Stimulated activated CD4-positive, alpha-beta T cell treated with anti-CD3 and anti-CD28 coated beads, Interleukin-1b, Interleukin-23, amount 100 ng/mL, for 4 hours (primary cell): Measurements from ENCODE around the gene PPP1R37.
A peak's percentile ranks its signal among the peaks of the same experiment; 100 is the strongest.

ENCODE experiments used
- DNase-seq, 2 donors: peaks; one replicate each; pipeline ENCODE4 v3.0.0-alpha.2; 2020; ENCODE audit warnings: low read depth in 2 of 2

PPP1R37 gene

DNA sequence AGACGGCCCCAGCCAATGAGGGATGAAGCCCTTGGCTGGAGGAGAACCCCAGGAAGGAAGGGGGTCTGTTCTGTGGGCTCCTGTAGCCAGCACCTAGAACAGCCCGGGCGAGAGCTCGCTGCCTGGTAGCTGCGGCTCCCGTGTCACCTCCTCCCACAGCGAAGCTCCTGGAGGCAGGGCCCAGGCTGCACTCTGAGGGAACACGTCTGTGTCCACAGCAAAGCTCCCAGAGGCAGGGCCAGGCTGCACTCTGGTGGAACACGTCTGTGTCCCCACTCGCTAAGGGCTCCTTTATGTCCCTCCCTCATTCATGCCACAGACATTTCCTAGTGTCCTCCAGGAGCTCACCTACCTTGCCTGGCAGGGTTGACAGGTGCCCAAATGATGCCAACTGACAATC, 76.6 kb downstream of the PPP1R37 start:
- DNase-seq: no peak

DNA sequence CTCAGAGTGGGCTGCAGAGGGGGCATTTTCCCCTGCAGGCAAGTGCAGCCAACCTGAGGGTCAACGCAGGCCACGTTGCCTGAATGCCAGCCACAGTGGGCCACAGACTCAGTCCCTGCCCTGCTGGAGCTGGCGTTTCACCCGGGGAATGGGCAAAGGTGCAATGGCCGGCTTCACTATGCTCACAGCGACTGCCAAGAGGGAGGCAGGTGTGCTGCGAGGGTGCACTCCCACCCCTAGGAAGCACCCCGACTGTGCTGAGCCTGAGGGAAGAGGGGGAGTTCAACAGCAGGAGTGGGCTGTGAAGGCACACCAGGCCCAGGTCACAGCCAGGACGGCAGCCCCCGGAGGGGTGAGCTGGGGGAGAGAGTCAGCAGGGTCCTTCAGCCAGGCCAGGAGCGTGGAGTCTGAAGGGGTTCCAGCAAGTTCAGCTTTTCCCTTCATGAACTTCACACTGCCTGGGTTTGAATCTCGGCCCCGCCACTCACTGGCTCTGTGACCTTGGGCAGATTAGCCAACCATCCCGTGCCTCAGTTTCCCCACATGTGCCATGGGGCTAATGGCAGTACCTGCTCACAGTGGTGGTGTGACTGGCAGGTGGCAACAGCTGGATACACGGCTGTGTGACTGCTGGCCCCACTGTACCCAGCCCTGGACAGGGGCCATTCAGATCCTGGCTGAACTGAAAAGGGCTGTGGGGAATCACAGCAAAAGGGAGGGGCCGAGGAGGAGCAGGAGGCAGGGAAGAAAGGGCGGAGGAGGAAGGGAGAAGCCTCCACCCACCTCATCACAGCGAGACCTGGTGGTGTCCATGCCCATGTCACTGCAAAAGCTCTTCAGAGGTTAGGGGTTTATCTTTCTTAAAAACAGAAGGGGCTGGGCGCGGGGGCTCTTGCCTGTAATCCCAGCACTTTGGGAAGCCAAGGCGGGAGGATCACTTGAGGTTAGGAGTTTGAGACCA, 77.4 kb downstream of the PPP1R37 start:
- DNase-seq: no peak

DNA sequence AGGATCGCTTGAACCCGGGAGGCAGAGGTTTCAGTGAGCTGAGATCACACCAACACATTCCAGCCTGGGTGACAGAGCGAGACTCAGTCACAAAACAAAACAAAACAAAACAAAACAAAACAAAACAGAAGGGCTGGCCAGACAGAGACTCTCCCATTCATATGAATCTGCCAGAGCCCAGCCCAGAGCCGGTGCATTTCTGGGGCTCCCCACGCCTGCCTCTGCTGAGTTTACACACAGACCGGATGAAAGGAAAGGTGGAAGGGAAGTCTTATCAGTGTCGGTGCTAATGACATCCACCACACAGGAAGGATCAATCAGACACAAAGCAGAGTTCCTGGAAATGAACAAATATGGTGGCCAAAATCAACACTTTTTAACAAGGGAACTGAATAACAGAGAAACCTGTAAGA, 78.2 kb downstream of the PPP1R37 start:
- DNase-seq: peak in 1 of 2 donors; percentile 12

DNA sequence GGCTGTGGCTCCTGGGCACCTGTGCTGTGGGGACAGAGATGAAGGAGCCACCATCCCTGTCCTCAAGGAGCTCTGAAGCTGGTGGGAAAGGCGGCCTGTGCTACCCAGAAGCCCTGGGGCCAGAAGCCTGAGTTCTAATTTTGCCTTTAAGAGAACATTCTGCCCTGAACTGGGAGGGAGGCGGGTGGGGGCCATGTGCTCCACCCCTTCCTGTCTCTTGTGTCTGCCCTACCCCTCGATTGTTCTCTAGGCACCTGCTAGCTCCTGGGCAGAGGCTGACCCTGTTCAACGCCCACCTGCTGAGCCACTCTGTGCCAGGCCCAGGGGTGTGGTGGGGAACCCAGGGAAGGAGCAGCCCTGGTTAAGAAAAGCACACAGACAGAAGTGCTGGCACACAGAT, 79.2 kb downstream of the PPP1R37 start:
- DNase-seq: no peak

DNA sequence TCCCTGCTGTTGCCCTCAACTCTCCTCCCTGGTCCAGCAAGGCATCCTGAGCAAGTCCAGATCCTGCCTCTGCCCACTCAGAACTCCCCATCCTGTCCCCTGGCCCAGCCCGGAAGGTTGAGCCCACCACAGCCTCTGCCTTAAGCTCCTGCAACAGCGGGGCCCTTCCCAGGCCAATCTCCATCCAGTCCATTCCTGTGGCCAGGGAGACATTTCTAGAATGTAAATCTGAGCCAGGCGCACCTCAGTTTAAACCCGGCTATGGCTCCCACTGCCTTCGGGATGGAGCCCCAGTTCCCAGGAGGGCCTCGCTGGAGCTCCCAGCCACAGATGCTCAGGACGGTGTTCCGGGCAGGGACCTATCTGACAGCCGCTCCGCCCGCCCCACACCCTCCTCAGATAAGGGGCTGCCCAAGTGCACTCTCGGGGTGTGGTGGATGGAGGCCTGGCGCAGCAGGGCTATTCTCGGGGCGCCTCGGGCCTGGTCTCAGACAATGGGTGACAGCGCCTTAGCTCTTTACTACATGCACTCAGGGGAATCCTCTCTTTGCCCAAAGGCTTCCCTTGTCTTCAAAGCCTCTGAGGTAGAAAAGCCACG, 79.7 kb downstream of the PPP1R37 start:
- DNase-seq: no peak

DNA sequence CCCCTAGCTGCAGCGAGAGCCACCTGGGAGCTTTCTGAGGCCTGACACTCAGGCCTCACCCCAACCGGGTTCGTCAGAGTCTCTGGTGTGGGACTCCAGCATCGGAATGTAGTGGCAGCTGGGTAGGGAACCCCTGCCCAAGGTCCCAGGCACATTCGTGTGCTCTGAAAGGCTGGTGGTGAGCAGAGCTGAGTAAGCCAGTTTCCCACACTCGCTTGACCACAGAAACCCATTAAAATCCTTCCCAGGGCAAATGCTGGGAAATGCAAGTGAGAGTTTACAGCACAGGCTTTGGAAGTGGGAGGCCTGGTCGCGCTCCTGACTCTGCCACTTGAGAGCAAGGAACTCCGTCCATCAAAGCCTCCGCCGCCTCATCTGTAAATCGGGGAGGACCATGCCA, 80.8 kb downstream of the PPP1R37 start:
- no peak for DNase-seq

DNA sequence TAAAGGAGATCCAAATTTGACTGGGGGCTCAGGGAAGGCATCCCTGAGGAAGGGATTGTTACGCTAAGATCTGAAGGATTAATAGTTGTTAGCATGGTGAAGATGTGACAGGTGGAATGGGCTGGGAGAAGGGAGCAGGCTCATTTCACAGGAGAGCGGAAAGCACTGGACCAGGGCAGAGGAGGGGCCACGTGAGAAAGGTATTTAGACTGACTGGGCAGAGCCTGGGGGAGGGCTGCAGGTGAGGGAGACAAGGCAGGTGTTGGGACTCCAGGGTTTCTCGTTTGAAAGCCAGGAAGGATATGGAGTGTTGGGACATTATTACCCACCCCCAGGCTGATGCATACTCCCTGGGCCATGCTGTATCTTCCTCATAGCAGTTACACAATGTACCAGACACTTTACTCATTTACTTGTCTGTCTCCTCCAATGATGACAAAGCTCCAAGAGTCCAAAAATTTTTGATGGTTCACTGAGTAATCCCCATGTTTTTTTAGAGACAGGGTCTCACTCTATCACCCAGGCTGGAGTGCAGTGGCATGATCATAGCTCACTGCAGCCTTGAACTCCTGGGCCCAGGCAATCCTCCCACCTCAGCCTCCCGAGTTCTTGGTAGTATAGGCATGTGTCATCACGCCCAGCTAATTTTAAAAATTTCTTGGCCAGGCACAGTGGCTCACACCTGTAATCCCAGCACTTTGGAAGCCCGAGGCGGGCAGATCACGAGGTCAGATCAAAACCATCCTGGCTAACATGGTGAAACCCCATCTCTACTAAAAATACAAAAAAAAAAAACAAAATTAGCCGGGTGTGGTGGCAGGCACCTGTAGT, 82.8 kb downstream of the PPP1R37 start:
- no peak for DNase-seq

DNA sequence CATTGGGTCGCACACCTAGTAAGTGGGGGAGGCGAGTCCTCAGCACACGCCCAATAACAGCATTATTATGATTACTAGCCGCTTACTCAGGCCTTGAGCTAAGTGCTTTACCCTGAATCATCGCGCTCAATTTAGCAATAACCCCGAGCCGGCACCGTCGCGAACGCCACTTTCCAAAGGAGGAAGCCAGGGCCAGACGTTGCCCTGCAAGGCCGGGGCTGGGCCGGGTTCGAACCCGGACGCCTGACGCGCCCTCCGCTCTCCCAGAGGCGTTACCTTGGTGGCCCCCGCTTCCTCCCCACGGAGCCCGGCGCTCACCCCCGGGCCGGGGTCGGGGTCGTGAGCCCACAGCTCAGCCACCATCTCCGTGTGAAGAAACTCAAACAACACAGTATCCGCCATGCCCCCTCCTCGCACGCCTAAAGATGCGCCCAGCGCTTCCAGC, 84.9 kb downstream of the PPP1R37 start, which contains the start of gene TRAPPC6A:
Gene TRAPPC6A (minus strand): TSS at position 421 of the 445 bp plus-strand sequence. CDS start 19 bp downstream, at position 402.
- DNase-seq: no peak

DNA sequence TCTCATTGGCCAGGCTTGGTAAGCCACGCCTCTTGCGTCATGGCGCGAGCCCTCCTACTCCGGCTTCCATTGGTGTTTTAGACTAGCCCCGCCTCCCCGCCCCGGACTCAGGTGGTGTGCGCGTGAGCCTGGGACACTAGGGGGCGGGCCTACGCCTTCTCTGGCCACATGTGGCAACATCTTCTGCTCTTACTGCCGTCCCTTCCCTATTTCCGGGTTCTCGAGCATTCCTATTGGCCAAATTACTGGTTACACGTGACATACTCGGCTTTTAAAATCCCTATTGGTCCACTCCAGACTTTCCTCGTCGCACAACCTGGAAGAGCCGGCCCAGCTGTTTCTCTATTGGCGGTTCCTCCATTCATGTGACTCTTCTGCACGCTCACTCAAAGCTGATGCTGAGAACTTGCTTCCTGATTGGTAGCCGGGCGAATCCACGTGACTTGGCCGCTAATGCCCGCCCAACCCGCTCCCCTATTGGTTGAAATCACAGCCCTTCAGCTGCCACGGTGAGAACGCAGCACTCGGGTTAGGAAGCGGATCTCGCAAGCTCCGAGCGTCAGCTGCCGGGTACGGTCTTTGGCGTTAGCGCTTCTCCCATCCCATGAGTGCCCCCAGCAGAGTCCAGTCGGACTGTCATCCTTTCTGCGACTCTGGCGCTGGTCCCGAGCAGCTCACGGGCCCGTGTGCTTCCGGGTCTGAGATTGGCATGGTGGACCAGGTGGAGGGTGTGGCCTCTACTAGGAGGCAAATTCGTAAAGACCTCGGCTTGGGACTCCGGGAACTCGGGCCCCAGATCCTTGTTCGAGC, 85.5 kb downstream of the PPP1R37 start, which contains the start of gene BLOC1S3:
Gene BLOC1S3 (plus strand): TSS at position 523 of the 810 bp plus-strand sequence. CDS start 513 bp downstream, outside the sequence.
- peak; percentile 99 to 100 for DNase-seq

DNA sequence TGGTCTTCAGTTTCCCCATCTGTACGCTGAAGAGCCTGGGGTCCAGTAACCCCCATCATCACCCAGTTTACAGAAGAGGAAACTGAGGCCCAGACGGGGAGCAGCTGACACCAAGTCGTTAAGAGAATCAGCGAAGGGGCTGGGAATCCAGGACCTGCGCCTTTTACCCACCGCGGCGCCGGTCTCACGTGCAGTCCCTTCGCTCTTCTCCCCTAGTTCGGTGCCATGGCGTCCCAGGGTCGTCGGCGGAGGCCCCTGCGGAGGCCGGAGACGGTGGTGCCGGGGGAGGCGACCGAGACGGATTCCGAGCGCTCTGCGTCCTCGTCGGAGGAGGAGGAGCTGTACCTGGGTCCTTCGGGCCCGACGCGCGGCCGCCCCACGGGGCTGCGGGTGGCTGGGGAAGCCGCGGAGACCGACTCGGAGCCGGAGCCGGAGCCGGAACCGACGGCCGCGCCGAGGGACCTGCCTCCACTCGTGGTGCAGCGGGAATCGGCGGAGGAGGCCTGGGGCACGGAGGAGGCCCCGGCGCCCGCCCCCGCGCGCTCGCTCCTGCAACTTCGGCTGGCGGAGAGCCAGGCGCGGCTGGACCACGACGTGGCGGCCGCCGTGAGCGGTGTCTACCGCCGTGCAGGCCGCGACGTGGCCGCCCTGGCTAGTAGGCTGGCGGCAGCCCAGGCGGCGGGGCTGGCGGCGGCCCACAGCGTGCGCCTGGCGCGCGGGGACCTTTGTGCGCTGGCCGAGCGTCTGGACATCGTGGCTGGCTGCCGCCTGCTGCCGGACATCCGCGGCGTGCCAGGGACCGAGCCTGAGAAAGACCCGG, 86.3 kb downstream of the PPP1R37 start:
- DNase-seq: peak; percentile 11 to 35

DNA sequence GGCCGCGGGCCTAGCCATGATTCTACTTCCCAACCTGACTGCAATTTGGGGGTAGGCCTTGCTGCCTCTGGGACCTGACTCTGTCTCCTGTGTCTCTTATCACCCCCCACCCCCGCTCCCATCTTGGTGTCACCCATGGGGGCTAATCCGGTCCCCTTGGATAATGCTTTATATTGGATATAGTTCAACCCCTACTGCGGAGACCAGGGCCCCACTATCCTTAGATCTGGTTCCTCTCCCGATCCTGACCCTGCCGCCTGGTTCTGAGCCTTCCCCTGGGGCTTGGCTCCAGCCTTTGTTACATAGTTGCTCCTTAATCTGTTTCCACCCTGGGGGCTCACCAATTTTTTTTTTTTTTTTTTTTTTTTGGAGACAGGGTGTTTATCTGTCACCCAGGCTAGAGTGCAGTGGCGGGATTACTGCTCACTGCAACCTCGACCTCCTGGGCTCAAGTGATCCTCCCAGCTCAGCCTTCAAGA, 87.0 kb downstream of the PPP1R37 start:
- DNase-seq: no peak

DNA sequence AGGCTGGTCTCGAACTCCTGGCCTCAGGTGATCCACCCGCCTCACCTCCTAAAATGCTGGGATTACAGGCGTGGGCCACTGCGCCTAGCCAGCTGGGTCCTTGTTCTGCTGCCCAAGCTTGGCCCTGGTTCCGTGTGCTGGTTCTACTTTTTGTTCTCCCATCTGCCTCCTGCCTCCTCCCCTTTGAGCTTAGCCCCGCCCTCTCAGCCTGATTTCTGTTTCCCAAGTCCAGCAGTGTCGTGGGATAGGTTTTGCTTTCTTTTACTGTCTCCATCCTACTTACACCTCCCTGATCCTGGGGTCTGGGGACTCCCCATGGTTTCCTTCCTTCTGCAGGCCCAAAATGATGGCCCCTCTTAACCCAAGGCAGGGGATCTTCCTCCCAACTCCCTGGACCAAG, 88.0 kb downstream of the PPP1R37 start:
- DNase-seq: no peak

DNA sequence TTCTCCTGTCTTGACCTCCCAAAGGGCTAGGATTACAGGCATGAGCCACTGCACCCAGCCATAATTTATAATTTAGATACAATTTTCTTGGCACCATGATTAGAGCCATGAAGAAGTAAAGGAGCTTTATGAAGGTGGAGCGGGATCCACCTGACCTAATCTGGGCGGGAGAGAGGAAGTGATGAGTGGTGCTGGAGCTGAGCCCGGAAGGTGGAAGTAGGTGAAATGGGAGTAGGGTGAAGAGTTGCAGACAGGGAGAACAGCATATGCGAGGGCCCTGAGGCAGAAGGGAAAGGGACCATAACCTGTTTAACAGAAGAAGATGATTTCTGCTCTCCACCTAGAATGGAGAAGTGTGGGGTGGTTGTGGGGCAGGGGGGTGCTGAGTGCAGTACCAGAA, 89.8 kb downstream of the PPP1R37 start:
- no peak for DNase-seq

DNA sequence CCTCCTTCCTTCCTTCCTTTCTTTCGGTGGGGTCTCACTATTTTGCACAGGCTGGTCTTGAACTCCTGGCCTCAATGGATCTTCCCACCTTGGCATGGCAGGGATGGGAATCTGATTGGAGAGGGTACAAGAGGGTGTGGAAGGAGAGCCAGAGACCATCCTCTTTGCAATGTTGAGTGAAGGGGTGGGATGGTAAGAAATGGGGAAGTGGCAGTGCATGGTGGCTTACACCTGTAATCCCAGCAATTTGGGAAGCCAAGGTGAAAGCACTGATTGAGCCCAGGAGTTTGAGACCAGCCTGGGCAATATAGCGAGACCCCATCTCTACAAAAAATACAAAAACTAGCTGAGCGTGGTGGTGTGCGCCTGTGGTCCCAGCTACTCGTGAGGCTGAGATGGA, 91.1 kb downstream of the PPP1R37 start:
- no peak for DNase-seq

DNA sequence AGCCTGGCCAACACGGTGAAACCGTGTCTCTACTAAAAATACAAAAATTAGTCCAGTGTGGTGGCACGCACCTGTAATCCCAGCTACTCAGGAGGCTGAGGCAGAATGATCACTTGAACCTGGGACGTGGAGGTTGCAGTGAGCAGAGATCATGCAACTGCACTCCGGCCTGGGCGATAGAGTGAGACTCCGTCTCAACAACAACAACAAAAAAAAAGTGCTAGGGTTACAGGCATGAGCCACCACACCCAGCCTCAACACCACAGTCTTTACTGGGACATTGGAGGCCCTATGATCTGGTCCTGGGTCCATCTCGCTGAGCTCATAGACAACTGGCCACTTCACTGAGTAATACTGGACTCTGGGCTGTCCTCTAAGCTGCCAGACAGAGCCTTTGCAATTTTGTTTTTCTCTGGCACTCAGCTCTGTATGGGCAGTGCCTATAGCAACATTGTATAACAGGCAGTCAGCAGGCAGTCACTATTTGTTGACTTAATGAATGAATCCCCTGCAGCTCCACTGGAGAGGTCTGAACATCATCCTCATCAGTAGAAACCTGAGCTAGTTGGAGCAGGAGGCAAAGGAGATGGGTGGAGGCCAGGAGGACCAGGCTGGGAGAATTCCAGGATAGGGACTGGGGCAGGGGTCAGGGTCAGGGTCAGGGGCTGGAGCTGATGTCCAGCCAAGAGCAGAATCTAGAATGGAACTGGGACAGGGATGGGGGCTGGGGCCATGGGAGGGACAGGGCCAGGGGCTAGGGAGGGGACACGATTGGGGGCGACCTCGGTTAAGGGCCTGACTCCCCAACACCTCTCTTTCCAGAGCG, 93.7 kb downstream of the PPP1R37 start:
- no peak for DNase-seq

DNA sequence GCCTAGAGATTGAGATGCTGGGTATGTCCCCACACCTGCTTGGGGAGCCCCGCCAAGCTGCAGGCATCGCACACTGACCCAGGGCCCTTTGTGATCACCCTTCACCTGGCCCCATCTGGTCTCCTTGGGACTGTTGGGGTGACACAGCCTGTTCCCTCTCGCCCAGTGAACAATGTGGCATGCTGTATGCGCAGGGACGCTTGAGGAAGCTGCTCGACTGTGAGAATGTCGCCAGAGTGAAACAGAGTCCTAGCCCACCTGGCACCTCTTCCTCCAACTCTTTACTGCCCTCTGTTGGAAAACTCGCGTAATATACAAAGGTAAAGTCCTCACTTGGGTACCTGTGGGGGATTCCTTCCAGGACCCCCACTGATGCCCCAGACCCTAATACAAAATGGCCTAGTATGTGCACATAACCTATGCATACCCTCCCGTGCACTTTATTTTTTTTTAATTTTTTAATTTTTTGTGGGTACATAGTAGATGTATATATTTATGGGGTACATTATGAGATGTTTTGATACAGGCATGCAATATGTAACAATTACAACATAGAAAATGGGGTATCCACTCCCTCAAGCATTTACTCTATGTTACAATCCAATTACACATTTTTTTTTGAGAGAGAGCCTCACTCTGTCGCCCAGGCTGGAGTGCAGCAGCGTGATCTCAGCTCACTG, 94.6 kb downstream of the PPP1R37 start:
- DNase-seq: no peak

DNA sequence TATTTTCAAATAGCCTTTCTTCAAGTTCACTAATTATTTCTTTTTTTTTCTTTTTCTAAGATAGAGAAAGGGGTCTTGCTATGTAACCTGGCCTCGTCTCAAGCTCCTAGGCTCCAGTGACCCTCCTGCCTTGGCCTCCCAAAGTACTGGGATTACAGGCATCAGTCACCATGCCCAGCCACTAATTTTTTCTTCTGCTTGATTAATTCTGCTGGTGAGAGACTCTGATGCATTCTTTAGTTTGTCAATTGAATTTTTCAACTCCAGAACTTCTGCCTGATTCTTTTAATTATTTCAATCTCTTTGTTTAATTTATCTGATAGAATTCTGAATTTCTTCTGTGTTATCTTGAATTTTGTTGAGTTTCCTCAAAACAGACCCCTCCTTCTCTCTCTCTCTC, 97.0 kb downstream of the PPP1R37 start:
- no peak for DNase-seq

DNA sequence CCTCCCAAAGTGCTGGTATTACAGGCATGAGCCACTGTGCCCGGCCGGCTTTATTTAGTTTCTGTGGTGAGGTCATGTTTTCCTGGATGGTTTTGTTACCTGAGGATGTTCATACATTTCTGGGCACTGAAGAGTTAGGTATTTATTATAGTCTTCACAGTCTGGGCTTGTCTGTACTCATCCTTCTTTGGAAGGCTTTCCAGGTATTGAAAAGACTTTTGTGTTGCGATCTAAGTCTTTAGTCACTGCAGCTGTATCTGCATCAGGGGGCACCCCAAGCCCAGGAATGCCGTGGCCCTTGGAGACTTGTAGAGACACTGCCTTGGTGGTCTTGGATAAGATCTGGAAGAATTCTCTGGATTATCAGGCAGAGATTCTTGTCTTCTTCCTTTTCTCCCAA, 98.4 kb downstream of the PPP1R37 start:
- DNase-seq: no peak

DNA sequence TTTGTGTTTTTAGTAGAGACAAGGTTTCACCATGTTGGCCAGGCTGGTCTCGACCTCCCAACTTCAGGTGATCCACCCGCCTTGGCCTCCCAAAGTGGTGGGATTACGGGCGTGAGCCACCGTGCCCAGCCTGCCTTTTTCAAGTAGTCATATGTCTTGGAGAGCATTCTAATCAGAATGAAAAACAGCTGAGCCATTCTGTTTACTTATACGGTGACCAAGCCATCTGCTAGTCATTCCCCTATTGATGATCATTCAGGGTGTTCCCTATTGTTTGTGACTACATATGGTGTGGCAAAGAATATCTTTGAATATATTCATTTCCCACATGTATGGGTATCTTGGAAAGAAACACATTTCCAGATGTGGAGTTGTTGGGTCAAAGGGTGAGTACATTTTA, 102.8 kb downstream of the PPP1R37 start:
- DNase-seq: no peak
